GM12874 (cell line): ENCODE results near the gene FAAP20.

ENCODE experiments used
- CTCF ChIP-seq: IDR thresholded peaks from 2 replicates; pipeline ENCODE4 v1.5.1; 2011; ENCODE audit warnings: low read depth, mild to moderate bottlenecking, control low read depth, low read length, moderate library complexity; ENCODE audit not compliant: insufficient read depth

Gene FAAP20

DNA sequence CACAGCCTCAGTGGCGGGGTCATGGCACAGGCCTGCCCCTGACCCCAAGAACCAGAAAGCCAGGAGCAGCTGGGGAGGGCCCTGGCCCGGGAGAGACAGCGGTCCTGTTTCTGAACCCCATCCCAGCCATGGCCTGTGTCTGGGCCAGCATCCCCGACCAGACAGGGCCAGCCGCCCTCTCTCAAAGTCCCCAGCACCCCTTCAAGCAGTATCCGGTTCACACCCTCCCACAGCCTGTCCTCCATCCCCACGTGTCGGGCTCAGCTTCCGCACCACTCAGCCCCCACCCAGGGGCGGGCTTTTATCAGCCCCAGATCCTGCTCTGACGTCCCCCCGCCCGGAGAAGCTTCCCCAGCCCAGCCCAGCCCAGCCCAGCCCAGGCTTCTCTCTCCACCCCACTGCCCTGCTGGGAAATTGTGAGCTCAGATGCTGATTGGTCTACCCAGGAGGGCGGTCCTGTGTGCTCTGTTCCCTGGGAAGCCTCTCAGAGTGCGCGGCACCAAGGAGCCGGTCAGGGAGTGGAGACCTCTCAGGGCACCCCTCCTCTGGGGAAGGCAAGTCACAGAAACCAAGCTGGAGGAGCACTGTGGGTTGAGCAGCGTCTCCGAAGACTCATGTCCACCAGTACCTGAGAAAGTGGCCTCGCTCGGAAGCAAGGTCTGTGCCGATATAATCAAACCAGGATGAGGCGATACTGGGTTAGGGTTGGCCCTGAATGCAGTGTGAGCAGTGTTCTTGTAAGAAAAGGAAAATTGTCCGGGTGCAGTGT, 4.7 kb upstream of the FAAP20 start:
- TF ChIP-seq CTCF: no peak

DNA sequence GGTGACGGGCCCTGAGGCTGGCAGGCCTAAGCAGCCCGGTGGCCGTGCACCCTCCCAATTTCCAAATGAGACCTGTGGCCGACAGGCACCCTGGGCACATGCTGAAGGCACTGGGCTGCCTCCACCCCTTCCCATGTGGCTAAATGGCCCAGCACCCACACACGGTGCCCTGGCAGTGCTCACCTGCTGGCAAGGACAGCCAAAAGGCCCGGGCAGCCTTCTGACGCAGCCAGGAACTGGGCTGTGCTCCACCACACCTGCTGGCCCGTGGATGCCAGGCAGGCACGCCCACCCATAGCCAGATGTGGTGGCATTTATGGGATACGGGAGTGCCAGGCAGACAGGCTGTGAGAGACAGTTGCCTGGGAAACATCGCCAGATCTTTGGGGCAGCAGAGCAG, 4.0 kb upstream of the FAAP20 start:
- TF ChIP-seq CTCF: no peak

GRCh38 chr1:2197707-2198165, 3.2 kb upstream of the FAAP20 start:
- no peak for TF ChIP-seq CTCF

GRCh38 chr1:2196901-2197638, 2.5 kb upstream of the FAAP20 start:
- TF ChIP-seq CTCF: no peak

DNA sequence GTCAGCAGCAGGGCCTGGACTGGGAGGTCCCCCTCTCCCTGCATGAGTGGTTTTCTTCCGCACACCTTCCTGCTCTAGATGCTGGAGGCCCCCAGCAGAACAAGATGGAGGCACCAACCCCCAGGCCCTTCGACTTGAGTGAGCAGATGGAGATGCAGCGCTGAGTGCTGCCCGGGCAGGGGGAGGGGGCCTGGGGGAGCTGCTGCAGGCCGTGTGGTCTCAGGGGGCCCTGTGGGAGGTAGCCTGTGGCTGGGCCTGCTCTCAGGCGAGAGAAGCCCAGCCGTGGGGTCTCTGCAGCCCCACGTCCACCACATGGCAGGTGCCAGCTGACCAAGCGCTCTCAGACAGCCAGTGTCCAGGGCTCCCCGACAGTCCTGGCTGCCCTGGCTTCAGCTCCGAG, 1.2 kb upstream of the FAAP20 start:
- TF ChIP-seq CTCF: no peak

- peak; percentile 94 for TF ChIP-seq CTCF
Observed at GRCh38 chr1:2194898-2195673, 514 bp upstream of the FAAP20 start.
